Urothelium cell line (cell line): ENCODE results near the gene FAM107B.
"Not testable (repeated sequence)": the region's sequence is repeated elsewhere in the genome, so short reads cannot be mapped to it uniquely, and the experiment has no call there.

ENCODE experiments used
- DNase-seq: peaks from one replicate; pipeline ENCODE4 v3.0.0; 2011; ENCODE audit warnings: low spot score, mixed read lengths
- FAIRE-seq: peaks from 2 replicates; lab custom pipeline; 2011; peaks lifted over from hg19 to GRCh38; lab: Jason Lieb, UNC

Gene FAM107B

DNA sequence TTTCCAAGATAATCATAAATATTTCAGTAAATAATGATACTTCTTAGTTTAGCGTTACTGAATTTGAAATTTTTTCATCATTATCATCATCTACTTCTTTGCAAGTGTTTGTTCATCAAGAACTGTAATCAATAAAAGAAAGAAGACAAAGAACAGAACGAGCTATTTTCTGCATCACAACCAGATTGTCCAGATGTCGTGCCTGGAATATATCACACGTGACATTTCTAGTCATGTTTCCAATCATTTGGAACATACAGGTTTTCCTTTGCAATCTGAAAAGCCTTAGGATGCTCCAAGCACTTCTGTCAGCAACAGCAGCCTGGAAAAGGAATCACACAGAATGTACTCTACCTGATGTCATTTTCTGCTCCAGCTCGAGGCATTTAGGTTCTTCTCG is 107.4 kb downstream of the FAM107B start:
- no peak for FAIRE-seq
- DNase-seq: no peak

- no peak for FAIRE-seq
- no peak for DNase-seq
These were observed 108.5 kb downstream of the FAM107B start for GRCh38 chr10:14665865-14666857.

DNA sequence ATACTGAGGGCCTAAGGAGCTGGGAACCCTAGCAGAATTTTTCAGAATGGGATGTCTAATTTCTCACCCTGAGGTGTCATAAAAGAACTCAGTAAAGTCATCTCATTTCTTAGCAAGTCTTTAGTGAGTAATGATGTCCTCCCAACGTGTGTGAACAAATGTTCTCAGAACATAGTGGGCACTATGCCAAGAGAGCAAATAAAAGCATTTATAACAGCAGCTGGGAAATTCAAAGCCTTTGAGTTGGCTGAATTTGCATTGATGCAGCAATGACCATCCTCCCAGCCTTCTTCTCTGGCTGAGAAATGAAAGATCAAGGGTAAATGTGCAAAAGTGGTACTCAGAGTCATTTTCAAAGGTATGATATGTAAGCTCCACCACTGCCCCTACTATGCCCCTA is 109.4 kb downstream of the FAM107B start:
- DNase-seq (no peak), FAIRE-seq (no peak)

GRCh38 chr10:14664345-14664744 is 110.4 kb downstream of the FAM107B start:
- FAIRE-seq: no peak
- DNase-seq: no peak

- DNase-seq (no peak), FAIRE-seq (no peak)
These were observed 112.9 kb downstream of the FAM107B start for GRCh38 chr10:14661818-14662217.

- no peak for DNase-seq
- no peak for FAIRE-seq
These were observed 113.9 kb downstream of the FAM107B start for GRCh38 chr10:14660831-14661230.

DNA sequence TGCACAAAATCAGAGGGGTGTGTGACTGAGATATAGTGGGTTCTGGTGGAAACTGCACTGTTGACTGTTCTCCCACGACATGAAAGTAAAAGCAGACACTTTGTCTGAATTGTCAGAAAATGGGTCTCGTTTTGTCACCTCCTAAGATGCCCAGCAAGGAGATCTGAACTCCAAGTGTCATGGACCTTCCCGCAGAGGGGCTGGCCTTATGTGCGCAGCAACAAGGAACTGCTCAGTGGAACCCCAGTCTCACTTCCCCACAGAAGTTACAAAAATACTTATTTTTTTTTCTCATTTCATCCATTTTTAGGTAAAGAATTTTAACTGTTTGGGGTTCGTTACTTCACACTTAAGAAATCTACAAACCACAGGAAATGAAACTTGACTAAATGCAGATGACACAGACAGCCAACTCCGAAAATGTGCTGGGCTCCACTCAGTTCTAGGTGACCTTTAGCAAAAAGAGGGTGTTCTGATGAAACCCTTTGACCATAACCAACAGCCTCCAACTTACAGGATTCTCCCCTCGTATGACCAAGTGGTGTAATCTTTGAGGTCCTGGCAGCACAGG is 115.0 kb downstream of the FAM107B start:
- no peak for FAIRE-seq
- no peak for DNase-seq

DNA sequence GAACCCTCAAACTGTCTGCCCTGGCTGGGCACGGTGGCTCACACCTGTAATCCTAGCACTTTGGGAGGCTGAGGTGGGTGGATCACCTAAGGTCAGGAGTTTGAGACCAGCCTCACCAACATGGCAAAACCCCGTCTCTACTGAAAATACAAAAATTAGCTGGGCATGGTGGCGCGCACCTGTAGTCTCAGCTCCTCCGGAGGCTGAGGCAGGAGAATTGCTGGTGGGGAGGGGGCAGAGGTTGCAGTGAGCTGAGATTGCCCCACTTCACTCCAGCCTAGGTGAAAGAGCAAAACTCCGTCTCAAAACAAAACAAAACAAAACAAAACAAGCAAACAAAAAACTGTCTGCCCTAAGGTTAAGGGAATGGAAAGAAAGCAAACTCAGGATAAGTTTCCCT is 115.6 kb downstream of the FAM107B start:
- FAIRE-seq, DNase-seq: not testable (repeated sequence)

GRCh38 chr10:14658331-14659127 is 116.2 kb downstream of the FAM107B start:
- FAIRE-seq: no peak
- no peak for DNase-seq

DNA sequence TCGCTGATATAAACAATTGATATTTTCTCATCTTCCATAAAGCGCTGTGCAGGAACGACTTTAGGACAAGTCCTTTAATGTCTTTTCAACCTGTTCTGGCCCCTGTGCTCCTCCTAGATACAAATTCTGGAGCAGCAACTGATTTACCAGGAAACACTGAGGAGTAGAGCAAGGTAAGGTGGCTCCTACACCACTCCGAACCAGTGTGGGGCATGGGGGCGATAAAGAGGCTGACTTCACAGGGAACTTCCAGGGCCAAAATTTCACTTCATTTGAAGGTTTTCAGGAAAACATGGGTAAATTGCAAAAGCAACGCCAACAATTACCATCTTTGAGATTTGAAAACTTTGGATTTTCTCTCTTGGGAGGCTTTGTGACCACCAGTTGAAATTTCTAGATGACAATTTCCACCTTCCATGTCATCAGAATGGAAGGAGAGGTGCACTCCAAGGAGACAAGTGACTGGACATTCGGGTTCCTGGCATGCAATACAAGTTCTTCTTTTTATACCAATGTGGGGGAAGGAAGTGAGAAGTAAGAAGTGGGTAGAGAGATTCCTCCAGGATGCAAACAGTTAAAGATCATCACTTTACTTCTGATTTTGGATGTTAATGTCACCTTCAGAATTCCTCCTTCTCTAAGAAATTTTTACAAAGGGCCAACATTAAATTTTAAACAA is 118.5 kb downstream of the FAM107B start:
- FAIRE-seq (no peak), DNase-seq (no peak)

DNA sequence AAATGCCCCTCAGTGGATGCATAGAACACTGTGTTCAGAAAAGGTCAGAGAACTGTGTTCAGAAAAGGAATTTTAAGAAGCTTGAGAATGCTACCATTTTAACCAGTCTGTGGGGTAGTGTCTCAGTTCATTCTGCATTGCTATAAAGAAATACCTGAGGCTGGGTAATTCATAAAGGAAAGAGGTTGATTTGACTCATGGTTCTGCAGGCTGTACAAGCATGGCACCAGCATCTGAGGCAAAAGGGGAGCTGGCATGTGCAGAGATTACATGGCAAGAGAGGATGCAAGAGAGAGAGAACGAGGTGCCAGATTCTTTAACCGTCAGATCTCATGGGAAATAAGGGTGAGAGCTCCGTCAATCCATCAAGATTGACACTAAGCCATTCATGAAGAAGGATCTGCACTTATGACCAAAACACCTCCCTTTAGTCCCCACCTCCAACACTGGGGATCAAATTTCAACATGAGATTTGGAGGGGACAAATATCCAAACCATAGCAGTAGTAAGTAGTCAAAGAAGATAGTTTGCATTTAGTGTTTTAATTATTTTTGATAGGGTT is 119.8 kb downstream of the FAM107B start:
- no peak for DNase-seq
- FAIRE-seq: no peak

DNA sequence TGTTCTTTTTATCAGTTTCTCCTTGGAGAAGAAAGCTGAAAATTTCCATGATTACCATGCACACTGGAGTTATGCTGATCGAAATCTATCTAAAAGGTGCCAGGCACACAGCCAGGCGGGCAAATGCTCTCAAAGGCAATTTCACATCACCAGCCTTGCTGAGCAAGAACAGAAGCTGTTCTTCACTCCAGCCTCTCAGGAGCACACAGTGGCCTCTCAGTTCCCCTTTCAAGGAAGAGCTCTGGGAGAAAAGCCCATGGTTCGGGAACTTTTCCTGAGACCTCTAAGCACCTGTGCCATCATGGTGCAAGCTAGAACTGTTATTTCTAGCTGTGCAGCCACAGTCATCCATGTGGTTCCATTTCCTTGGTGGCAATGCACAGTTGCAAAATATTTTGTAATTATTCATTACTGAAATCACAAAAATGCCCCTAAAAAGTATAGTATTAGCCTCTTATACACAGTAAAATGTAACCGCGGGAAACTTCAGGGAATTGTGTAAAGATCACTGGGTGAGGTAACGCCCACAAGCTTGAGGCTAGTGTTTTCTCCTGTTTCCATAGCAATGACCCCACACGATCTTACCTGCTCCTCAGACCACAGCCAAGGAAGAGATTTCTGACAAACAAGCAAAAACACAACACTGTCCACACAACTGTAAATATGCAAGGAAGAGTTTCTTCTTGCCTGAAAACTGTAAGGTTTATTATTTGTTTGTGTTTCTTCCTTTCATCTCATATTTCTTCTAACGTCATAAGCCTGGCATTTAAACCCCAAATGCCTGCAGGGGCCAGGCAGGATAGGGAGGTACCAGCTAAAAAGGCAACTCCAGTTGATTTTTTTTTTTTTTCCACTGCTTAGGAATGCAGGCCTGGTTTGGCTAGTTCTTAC is 121.2 kb downstream of the FAM107B start:
- no peak for FAIRE-seq
- DNase-seq: peak; percentile 57

- FAIRE-seq (no peak), DNase-seq (no peak)
These were observed 121.9 kb downstream of the FAM107B start for GRCh38 chr10:14652816-14653215.

GRCh38 chr10:14652067-14652466 is 122.6 kb downstream of the FAM107B start:
- DNase-seq: no peak
- FAIRE-seq: no peak

DNA sequence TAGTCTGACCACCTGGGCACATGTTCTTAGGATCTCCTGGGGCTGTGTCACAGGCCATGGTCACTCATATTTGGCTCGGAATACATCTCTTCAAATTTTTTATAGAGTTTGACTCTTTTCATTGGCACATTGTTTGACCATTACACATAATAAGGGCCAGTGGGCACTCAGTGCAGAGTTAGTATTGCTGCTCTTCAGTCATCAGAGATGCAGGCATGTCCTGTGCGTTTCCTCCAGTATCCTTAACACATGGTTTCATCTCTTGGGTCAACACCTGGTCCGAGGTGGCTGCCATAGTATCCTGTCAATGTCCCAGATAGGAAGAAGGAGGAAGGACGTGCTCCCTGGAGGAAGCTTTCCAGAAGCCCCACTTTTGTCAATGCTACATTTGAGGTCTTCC is 125.0 kb downstream of the FAM107B start:
- FAIRE-seq: no peak

DNA sequence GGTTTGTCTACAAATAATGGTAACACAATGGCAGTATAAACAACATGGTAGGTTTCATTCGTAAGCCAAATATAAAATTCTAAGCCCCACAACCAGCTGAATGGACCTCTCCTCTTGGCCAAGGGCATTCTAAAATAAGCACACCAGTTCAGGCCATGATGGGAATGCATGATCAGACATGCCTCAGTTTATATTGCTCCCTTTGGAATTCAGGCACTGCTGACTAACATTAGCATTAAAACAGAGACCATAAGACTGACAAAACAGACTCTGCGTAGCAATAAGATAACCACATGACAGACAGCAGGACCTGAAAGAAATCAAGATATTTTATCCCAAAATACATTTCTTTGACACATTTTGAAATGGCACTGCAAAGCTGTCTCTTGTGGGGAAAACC is 125.8 kb downstream of the FAM107B start:
- DNase-seq (no peak), FAIRE-seq (no peak)

More for the DNA sequence above, 125.0 kb downstream of the FAM107B start:
- no peak for DNase-seq

- peak; percentile 18 for DNase-seq
- FAIRE-seq: no peak
These were observed 126.5 kb downstream of the FAM107B start for GRCh38 chr10:14648005-14648765.

- FAIRE-seq (no peak), DNase-seq (no peak)
These were observed 129.3 kb downstream of the FAM107B start for GRCh38 chr10:14645239-14645960.
